H1 (cell line): ENCODE results near the gene GALNT9. TPM values are rescaled to one million over a fixed set of nuclear protein-coding genes. Genes with fewer than 3 reads are reported as not detected.

Experiments
- CTCF ChIA-PET: fragments of 300-600 bp; sonication (Branson Sonifier 250); formaldehyde crosslinking; loops from one replicate; lab custom pipeline; 2021; ENCODE audit not compliant: partially characterized antibody; lab: Charles Lee
- POLR2A ChIA-PET: fragments of 300-600 bp; sonication (Branson Sonifier 250); formaldehyde crosslinking; loops from one replicate; lab custom pipeline; 2021; ENCODE audit warnings: inconsistent platforms; ENCODE audit not compliant: partially characterized antibody; lab: Charles Lee
- DNase-seq, 2 experiments: peaks; one replicate each; pipeline versions ENCODE4 v3.0.0 to v3.0.0-alpha.2; 2010 to 2022; ENCODE audit warnings: low spot score in 2 of 2, low read depth in 1 of 2, mixed read lengths in 1 of 2
- FAIRE-seq: peaks from 2 replicates; lab custom pipeline; 2011; peaks lifted over from hg19 to GRCh38; lab: Jason Lieb, UNC
- H2AFZ ChIP-seq: 2 replicates; pipeline ENCODE4 v1.8.1; 2012; ENCODE audit warnings: low read length, inconsistent platforms
- H2AK5ac ChIP-seq: 2 replicates; pipeline ENCODE4 v1.6.1; 2013; ENCODE audit warnings: low read depth, low read length
- H2BK120ac ChIP-seq: replicated peaks from 2 replicates; pipeline ENCODE3; 2013; ENCODE audit warnings: low read depth, low read length, inconsistent platforms
- H2BK12ac ChIP-seq: 2 replicates; pipeline ENCODE4 v1.6.1; 2013; ENCODE audit warnings: low read depth, low read length
- H2BK15ac ChIP-seq: 2 replicates; pipeline ENCODE4 v1.6.1; 2013; ENCODE audit warnings: low read length
- H2BK20ac ChIP-seq: 2 replicates; pipeline ENCODE4 v1.6.1; 2013; ENCODE audit warnings: low read length
- H2BK5ac ChIP-seq: 2 replicates; pipeline ENCODE4 v1.6.1; 2013; ENCODE audit warnings: low read depth, low read length
- H3K14ac ChIP-seq: 2 replicates; pipeline ENCODE4 v1.6.1; 2013; ENCODE audit warnings: inconsistent platforms; ENCODE audit not compliant: insufficient read length
- H3K18ac ChIP-seq: 2 replicates; pipeline ENCODE4 v1.6.1; 2013; ENCODE audit warnings: low read length; ENCODE audit errors: extremely low read depth
- H3K23ac ChIP-seq: 2 replicates; pipeline ENCODE4 v1.6.1; 2013; ENCODE audit warnings: inconsistent platforms; ENCODE audit not compliant: insufficient read length
- H3K23me2 ChIP-seq: 2 replicates; pipeline ENCODE4 v1.6.1; 2013; ENCODE audit warnings: low read depth, low read length
- H3K27ac ChIP-seq: 2 replicates; pipeline ENCODE4 v1.6.1; 2011; ENCODE audit warnings: low read depth, low read length, inconsistent platforms
- H3K27me3 ChIP-seq, 4 experiments: replicated peaks in 1 of 4; 1 replicate in 1 of 4; 2 replicates in 3 of 4; pipeline versions ENCODE4 v1.6.1 to v1.8.1; 2011 to 2013; ENCODE audit warnings: low read length in 3 of 4, mild to moderate bottlenecking in 3 of 4, inconsistent platforms in 2 of 4, mixed read lengths in 2 of 4, moderate library complexity in 1 of 4; ENCODE audit not compliant: control insufficient read depth in 3 of 4, insufficient read depth in 3 of 4; ENCODE audit errors: extremely low read depth in 1 of 4
- H3K36me3 ChIP-seq, 4 experiments: 2 replicates each; pipeline versions ENCODE4 v1.6.1 to v1.8.1; 2011 to 2013; ENCODE audit warnings: mild to moderate bottlenecking in 4 of 4, low read length in 3 of 4, moderate library complexity in 2 of 4, control low read depth in 1 of 4, inconsistent platforms in 1 of 4; ENCODE audit not compliant: insufficient read depth in 4 of 4, control insufficient read depth in 2 of 4
- H3K4ac ChIP-seq: replicated peaks from 2 replicates; pipeline ENCODE3; 2013; ENCODE audit warnings: low read length, low read depth, mixed read lengths, inconsistent platforms; ENCODE audit not compliant: insufficient read length
- H3K4me1 ChIP-seq, 4 experiments: replicated peaks in 1 of 4; 1 replicate in 1 of 4; 2 replicates in 3 of 4; pipeline versions ENCODE4 v1.6.1 to v1.8.1; 2011 to 2013; ENCODE audit warnings: low read length in 3 of 4, inconsistent platforms in 2 of 4, mixed read lengths in 1 of 4; ENCODE audit not compliant: insufficient read depth in 4 of 4, control insufficient read depth in 3 of 4
- H3K4me2 ChIP-seq, 2 experiments: 2 replicates each; pipeline versions ENCODE4 v1.6.1 to v1.8.1; 2011 to 2013; ENCODE audit warnings: low read depth in 2 of 2, low read length in 2 of 2, control low read depth in 1 of 2, inconsistent platforms in 1 of 2, mild to moderate bottlenecking in 1 of 2; ENCODE audit not compliant: insufficient read depth in 1 of 2
- H3K4me3 ChIP-seq, 4 experiments: fragments of 200-600, 300-600 bp in 1 of 4; sonication (generic), shearing (Covaris generic), sonication (Bioruptor Twin) in 1 of 4; 2 replicates each; pipeline versions ENCODE4 v1.5.1 to v1.8.1; 2011 to 2016; ENCODE audit warnings: low read length in 4 of 4, low read depth in 3 of 4, control low read depth in 2 of 4, inconsistent platforms in 2 of 4, mild to moderate bottlenecking in 2 of 4, mixed read lengths in 1 of 4, moderate library complexity in 1 of 4; ENCODE audit not compliant: insufficient read depth in 2 of 4; ENCODE audit errors: extremely low read depth in 1 of 4
- H3K56ac ChIP-seq: replicated peaks from 2 replicates; pipeline ENCODE3; 2013; ENCODE audit warnings: low read depth, mild to moderate bottlenecking, mixed read lengths, low read length, inconsistent platforms; ENCODE audit not compliant: insufficient read length
- H3K79me1 ChIP-seq: 2 replicates; pipeline ENCODE4 v1.6.1; 2013; ENCODE audit warnings: low read depth, low read length, control low read depth
- H3K79me2 ChIP-seq, 2 experiments: 2 replicates each; pipeline versions ENCODE4 v1.6.1 to v1.8.1; 2012 to 2013; ENCODE audit warnings: low read length in 2 of 2, mild to moderate bottlenecking in 2 of 2, inconsistent platforms in 1 of 2; ENCODE audit not compliant: insufficient read depth in 2 of 2, control insufficient read depth in 1 of 2
- H3K9ac ChIP-seq, 4 experiments: replicated peaks in 1 of 4; 1 replicate in 1 of 4; 2 replicates in 3 of 4; pipeline versions ENCODE4 v1.6.1 to v1.8.1; 2011 to 2013; ENCODE audit warnings: low read depth in 3 of 4, low read length in 3 of 4, control low read depth in 2 of 4, mild to moderate bottlenecking in 2 of 4, moderate library complexity in 2 of 4, inconsistent platforms in 1 of 4; ENCODE audit errors: extremely low read depth in 1 of 4
- H3K9me3 ChIP-seq, 2 experiments: 2 replicates each; pipeline versions ENCODE4 v1.6.1 to v1.8.1; 2012 to 2013; ENCODE audit warnings: mild to moderate bottlenecking in 2 of 2, moderate library complexity in 2 of 2, control low read depth in 1 of 2, inconsistent platforms in 1 of 2, low read depth in 1 of 2, low read length in 1 of 2, mixed read lengths in 1 of 2; ENCODE audit not compliant: insufficient read depth in 2 of 2
- H4K20me1 ChIP-seq, 2 experiments: replicated peaks in 1 of 2; 2 replicates each; pipeline versions ENCODE3 to v1.8.1; 2011 to 2013; ENCODE audit warnings: inconsistent platforms in 2 of 2, low read length in 2 of 2, mild to moderate bottlenecking in 1 of 2; ENCODE audit not compliant: insufficient read depth in 2 of 2, control insufficient read depth in 1 of 2
- H4K5ac ChIP-seq: 2 replicates; pipeline ENCODE4 v1.6.1; 2013; ENCODE audit warnings: low read length, low read depth, mixed read lengths, inconsistent platforms; ENCODE audit not compliant: insufficient read length
- H4K8ac ChIP-seq: 2 replicates; pipeline ENCODE4 v1.8.0; 2013; ENCODE audit warnings: mild to moderate bottlenecking, moderate library complexity, low read length, inconsistent platforms; ENCODE audit not compliant: insufficient read depth; ENCODE audit errors: extremely low read depth
- H4K91ac ChIP-seq: replicated peaks from 2 replicates; pipeline ENCODE3; 2013; ENCODE audit warnings: low read length, mixed read lengths, inconsistent platforms; ENCODE audit not compliant: insufficient read length
- BCL11A ChIP-seq, 2 experiments: IDR thresholded peaks; one replicate each; pipeline ENCODE4 v1.6.1; 2011; ENCODE audit warnings: low read depth in 2 of 2, low read length in 2 of 2, mild to moderate bottlenecking in 2 of 2
- CREB1 ChIP-seq: IDR thresholded peaks from 2 replicates; pipeline ENCODE4 v1.6.1; 2012; ENCODE audit warnings: inconsistent platforms
- CTCF ChIP-seq, 3 experiments: IDR thresholded peaks; 1 replicate in 2 of 3; 2 replicates in 1 of 3; pipeline versions ENCODE4 v1.5.1 to v1.6.1; 2011; ENCODE audit warnings: low read length in 3 of 3, mild to moderate bottlenecking in 3 of 3, inconsistent platforms in 2 of 3, low read depth in 1 of 3, moderate library complexity in 1 of 3; ENCODE audit not compliant: insufficient read depth in 1 of 3; ENCODE audit errors: control extremely low read depth in 1 of 3
- EP300 ChIP-seq, 2 experiments: IDR thresholded peaks; 1 replicate in 1 of 2; 2 replicates in 1 of 2; pipeline ENCODE4 v1.6.1; 2011 to 2012; ENCODE audit warnings: low read depth in 2 of 2, low read length in 2 of 2, mild to moderate bottlenecking in 2 of 2, borderline replicate concordance in 1 of 2, inconsistent platforms in 1 of 2, moderate library complexity in 1 of 2
- EZH2 ChIP-seq: fragments of 200-600 bp; sonication (generic); IDR thresholded peaks from 2 replicates; pipeline ENCODE4 v1.7.1; 2012; ENCODE audit warnings: low read depth, mild to moderate bottlenecking, moderate library complexity, low read length, inconsistent platforms; ENCODE audit not compliant: severe bottlenecking
- GABPA ChIP-seq: IDR thresholded peaks from 2 replicates; pipeline ENCODE4 v1.6.1; 2011; ENCODE audit warnings: mild to moderate bottlenecking, low read length, moderate library complexity, borderline replicate concordance; ENCODE audit not compliant: insufficient read depth
- JUN ChIP-seq: IDR thresholded peaks from 2 replicates; pipeline ENCODE4 v1.6.1; 2011; ENCODE audit warnings: low read depth, mild to moderate bottlenecking, improper control_type of control experiment, low read length
- KDM5A ChIP-seq: fragments of 200-600 bp; IDR thresholded peaks from 2 replicates; pipeline ENCODE4 v1.7.1; 2012; ENCODE audit warnings: mild to moderate bottlenecking, low read length, inconsistent platforms, mixed read lengths
- SIX5 ChIP-seq: IDR thresholded peaks from 2 replicates; pipeline ENCODE4 v1.6.1; 2011; ENCODE audit warnings: mild to moderate bottlenecking, low read depth, low read length
- WGBS, 2 experiments: shearing (Covaris generic) in 1 of 2; methylation state at CpG; one replicate each; pipeline versions ENCODE4 v1.1.6 to v1.1.7; 2013 to 2015; ENCODE audit warnings: low lambda C conversion rate in 2 of 2, mixed read lengths in 2 of 2, inconsistent platforms in 1 of 2, low coverage in 1 of 2, missing lambda C conversion rate in 1 of 2; ENCODE audit not compliant: insufficient replicate concordance in 2 of 2, insufficient coverage in 1 of 2, insufficient read length in 1 of 2; ENCODE audit errors: extremely low coverage in 1 of 2, missing lambda C conversion rate in 1 of 2; 5-methylcytosine and 5-hydroxymethylcytosine counted together
- polyA plus RNA-seq, 7 experiments: library from polyadenylated mRNA; depleted of rRNA in 3 of 7; stranded (reverse) in 5 of 7; unstranded in 2 of 7; fragments of >200 nt in 5 of 7; fragments of 200-250 nt in 2 of 7; gene quantifications; 1 replicate in 5 of 7; 2 replicates in 1 of 7; 4 replicates in 1 of 7; pipeline versions ENCODE4 v1.2.1 to v1.2.3, GENCODE V29; 2011 to 2013; ENCODE audit warnings: missing spikeins in 2 of 7, mixed read lengths in 2 of 7
- total RNA-seq: library from RNA; stranded (reverse); fragmentation: NEBNext Ultra II Directional; extraction: Animal tissue kit (Norgen Biotek cat#: 25700); gene quantifications from 2 replicates; pipeline ENCODE4 v1.2.1, GENCODE V29; 2021

The GALNT9 gene
- total and polyA plus RNA-seq, 2 of the 8 experiments (the other 6 are each of a cell fraction or from before 2014, with no cell fraction given), result 2.0 to 3.6 TPM

DNA sequence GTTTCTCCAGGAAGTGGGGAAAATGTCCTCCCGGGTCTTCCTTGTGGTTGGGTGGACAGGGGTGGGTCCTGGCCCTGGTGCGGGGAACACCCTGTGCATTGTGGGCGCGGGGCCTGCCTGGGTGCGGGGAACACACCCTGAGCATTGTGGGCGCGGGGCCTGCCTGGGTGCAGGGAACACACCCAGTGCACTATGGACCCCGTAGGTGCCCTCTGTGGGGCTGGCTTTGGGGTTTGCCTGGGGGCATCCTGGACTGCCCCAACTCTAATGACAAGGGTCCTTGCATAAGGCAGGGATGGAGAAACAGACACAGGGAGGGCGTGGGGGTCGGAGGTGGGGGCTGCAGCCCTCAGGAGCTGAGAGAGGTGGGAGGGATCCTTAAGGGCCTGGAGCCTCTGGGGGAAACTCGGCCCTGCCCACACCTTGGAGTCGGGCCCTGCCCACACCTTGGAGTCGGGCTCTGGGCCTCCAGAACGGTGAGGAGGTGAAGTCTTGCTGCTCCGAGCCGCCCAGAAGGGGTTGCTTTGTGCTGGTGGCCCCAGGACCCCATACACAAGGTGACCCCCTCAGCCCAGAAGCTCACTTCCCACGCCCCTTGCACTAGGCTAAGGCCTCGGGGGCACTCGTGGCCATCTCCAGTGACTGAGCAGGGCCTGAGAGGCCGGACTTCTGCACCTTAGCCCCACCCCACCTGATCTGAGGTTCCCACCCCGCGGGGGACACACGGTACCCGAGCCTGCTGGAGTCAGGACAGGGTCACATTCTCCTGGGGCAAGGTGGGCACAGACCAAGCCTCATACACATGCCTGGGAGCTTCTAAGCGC lies 69.3 kb downstream of the GALNT9 start:
- Histone ChIP-seq H3K4me3 (no peak overlapping the region), H3K9me3 (no peaks in the 10 kb centered on the region), H2BK12ac (no peak overlapping the region), H3K18ac (no peak overlapping the region), H3K9ac (no peak overlapping the region), H3K79me2 (no peaks in the 10 kb centered on the region), H4K8ac (no peak overlapping the region; the same call in 1 of the 2 replicates), H3K27ac (no peak overlapping the region), H2BK15ac (no peak overlapping the region), H2BK5ac (no peak overlapping the region), H3K14ac (no peak overlapping the region), H2AFZ (no peak overlapping the region), H4K91ac (no peak overlapping the region), H4K5ac (no peak overlapping the region), H3K36me3 (no peaks in the 10 kb centered on the region), H3K56ac (no peak overlapping the region), H2BK20ac (no peak overlapping the region), H3K4ac (no peak overlapping the region), H4K20me1 (peaks cover 0 to 1% of the 10 kb centered on the region in 2 experiments), H3K23ac (no peak overlapping the region), H3K4me2 (no peak overlapping the region), H2BK120ac (no peak overlapping the region), H3K4me1 (peaks cover 0 to 5% (median 4%) of the 10 kb centered on the region in 4 experiments; a peak in 5 of 7 replicates), H3K27me3 (peaks cover 0 to 6% (median 4%) of the 10 kb centered on the region in 4 experiments; a peak in 4 of 7 replicates), H3K23me2 (no peaks in the 10 kb centered on the region), H3K79me1 (no peaks in the 10 kb centered on the region), H2AK5ac (no peak overlapping the region)
- FAIRE-seq, result no peak
- no peak for DNase-seq
- CTCF ChIA-PET, result interaction anchor here (0.6 to 1.3 kb wide), 5 partner anchors 13 to 1242 kb away, joined by 3 to 4 read pairs (median 3); no protein-coding TSS in a partner anchor
- POLR2A ChIA-PET, result no interaction called here
- 85% methylated on average over 19 of the region's 25 CpGs; no CpG with 5 or more reads in 1 of the 2 experiments for WGBS, 2 experiments
- TF ChIP-seq EP300 (IDR thresholded peaks at IDR 0.05; ENCODE audit: borderline replicate concordance in 1 of 2, low read depth in 2 of 2, low read length in 2 of 2), result no peak
- no peak for TF ChIP-seq JUN
- no peak for TF ChIP-seq KDM5A
- no peak for TF ChIP-seq BCL11A (IDR thresholded peaks at IDR 0.05; ENCODE audit: low read depth in 2 of 2, low read length in 2 of 2)
- no peak for TF ChIP-seq GABPA
- TF ChIP-seq CTCF (IDR thresholded peaks at IDR 0.05; ENCODE audit: control extremely low read depth in 1 of 3, insufficient read depth in 1 of 3, low read depth in 1 of 3, low read length in 3 of 3), result no peak
- no peak for TF ChIP-seq SIX5
- no peak for TF ChIP-seq CREB1
- no peak for TF ChIP-seq EZH2
